Gastroesophageal sphincter (tissue), 2 donors: ENCODE measurements around the gene NRDC.

Experiments
- EP300 ChIP-seq: sonication (generic); formaldehyde crosslinking; IDR thresholded peaks from one replicate; pipeline ENCODE4 v1.6.1; 2017; ENCODE audit warnings: antibody characterized with exemption, mild to moderate bottlenecking
- POLR2AphosphoS5 ChIP-seq: sonication (generic); formaldehyde crosslinking; IDR thresholded peaks from one replicate; pipeline ENCODE4 v1.6.1; 2017; ENCODE audit warnings: antibody characterized with exemption

DNA sequence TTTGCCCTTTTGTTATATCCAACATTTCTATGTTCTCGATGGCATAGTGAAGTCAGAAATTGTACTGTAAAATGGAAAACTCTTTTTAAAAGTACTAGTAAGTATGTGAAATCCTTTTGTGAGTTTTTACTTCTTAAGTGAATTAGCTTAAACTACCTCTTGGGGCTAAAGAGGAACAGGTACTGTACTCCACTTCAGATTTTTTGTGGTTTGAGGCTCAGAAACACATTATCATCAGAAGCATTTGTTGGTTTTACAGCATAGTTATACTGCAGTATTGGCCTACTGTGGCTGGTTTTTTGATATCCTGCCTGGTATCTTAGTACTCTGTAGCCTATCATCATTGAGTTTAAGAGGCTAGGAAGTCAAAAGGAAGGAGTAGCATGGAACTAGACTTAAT, 117.2 kb downstream of the NRDC start:
- no peak for TF ChIP-seq POLR2AphosphoS5
- TF ChIP-seq EP300 = no peak
